Ramos (cell line): ENCODE data around the gene RNF26.

Experiments
- in situ Hi-C: fragments of 300-500 bp; cut with MboI; formaldehyde crosslinking; loops from one replicate; pipeline ENCODE4 v1.14.3; 2022; ENCODE audit warnings: low sequenced_read_pairs; ENCODE audit not compliant: unreplicated experiment

RNF26 gene

GRCh38 chr11:119334174-119334930 lies at the start of gene RNF26:
Gene RNF26 (plus strand): TSS chr11:119334527. CDS start chr11:119335123, 596 bp downstream.
- in situ Hi-C loops: no loop called here

DNA sequence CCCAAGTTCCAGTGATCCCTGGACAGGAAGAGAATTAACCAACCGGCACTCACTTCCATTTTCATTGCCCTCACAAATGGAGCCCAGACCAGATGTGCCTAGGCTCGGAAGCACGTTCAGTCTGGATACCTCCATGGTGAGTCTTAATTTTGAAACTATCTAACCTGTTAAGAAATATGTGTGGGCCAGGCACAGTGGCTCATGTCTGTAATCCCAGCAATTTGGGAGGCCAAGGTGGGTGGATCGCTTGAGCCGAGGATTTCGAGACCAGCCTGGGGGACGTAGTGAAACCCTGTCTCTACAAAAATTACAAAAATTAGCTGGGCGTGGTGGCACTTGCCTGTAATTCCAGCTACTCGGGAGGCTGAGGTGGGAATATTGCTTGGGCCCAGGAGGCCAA lies 48.9 kb upstream of the RNF26 start:
- in situ Hi-C loops: no loop called here

DNA sequence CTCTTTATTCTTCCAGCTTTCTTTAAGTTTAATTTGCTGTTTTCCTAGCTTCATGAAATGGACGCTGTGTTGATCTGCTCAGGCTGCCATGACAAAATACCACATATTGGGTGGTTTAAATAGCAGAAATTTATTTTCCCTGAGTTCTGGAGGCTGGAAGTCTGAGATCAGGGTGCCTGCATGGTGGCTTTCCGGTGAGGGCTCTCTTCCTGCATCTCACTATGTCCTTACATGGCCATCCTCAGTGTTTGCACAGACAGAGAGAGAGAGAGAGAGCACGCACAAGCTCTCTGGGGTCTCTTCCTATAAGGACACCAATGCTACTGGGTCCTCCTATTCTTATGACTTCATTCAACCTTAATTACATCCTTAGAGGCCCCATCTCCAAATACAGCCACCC lies 46.1 kb upstream of the RNF26 start:
- in situ Hi-C loops: no loop called here

DNA sequence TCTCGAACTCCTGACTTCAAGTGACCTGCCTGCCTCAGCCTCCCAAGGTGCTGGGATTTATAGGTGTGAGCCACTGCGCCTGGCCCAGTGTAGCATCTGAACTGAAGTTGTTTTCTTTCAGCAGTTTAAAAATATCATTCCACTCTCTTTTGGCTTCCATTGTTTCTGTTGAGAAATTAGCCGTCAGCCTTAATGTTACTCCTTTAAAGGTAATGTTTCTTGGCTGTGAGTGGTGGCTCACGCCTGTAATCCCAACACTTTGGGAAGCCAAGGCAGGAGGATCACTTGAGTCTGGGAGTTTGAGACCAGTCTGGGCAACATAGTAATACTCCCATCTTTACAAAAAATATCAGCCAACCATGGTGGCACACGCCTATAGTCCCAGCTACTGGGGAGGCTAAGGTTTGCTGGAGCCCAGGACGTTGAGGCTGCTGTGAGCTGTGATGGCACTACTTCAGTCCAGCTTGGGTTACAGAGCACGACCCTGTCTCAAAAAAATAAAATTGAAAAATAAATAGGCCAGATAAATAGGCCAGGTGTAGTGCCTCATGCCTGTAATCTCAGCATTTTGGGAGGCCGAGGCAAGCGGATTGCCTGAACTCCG lies 43.3 kb upstream of the RNF26 start:
- in situ Hi-C loops: no loop called here

- in situ Hi-C loops: no loop called here
Measured at GRCh38 chr11:119293461-119293860, 40.9 kb upstream of the RNF26 start.

DNA sequence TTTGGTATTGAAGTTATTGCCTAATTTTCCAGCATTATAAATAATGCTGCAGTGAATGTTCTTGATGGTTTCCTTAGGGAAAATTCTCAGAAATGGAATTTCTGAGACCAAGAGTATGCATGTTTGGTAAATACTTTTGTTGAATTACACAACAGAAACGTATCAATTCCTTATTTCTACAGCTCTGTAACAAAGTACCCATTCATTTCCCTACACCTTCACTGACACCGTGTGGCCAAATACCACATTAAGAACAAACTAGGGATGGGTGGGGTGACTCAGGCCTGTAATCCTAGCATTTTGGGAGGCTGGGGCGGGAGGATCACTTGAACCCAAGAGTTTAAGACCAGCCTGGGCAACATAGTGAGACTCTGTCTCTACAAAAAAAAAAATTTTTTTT lies 39.1 kb upstream of the RNF26 start:
- in situ Hi-C loops: no loop called here

DNA sequence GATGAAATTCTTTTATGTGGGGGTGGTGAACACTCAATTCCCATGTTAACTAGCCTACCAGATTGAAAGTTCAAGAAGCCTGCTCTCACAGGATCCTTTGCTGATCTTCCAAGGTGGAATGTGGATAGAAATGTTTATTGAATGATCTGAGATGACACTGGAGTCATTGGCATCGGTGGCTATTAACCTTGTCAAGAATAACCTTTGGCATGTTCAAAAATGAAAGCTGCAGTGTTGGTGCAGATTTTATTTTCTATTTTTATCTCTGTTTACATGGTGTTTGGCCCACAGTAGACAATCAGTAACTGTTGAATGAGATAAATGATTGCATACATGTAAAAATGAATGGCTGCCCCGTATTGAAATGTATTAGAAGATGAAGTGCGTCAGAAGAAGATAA lies 36.4 kb upstream of the RNF26 start:
- in situ Hi-C loops: no loop called here

GRCh38 chr11:119298726-119299125 lies 35.6 kb upstream of the RNF26 start:
- in situ Hi-C loops: no loop called here

DNA sequence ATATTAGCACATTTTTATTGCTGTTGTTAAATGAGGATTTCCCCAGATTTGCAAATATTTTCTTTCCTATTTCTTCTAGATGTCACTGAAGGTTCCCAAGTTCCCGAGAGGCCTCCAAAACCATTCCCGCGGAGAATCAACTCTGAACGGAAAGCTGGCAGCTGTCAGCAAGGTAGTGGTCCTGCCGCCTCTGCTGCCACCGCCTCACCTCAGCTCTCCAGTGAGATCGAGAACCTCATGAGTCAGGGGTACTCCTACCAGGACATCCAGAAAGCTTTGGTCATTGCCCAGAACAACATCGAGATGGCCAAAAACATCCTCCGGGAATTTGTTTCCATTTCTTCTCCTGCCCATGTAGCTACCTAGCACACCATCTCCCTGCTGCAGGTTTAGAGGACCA lies 34.9 kb upstream of the RNF26 start:
- in situ Hi-C loops: no loop called here

- in situ Hi-C loops: no loop called here
Measured at GRCh38 chr11:119300198-119300964, 33.9 kb upstream of the RNF26 start.

- in situ Hi-C loops: no loop called here
Measured at GRCh38 chr11:119303227-119303718, 31.1 kb upstream of the RNF26 start.

DNA sequence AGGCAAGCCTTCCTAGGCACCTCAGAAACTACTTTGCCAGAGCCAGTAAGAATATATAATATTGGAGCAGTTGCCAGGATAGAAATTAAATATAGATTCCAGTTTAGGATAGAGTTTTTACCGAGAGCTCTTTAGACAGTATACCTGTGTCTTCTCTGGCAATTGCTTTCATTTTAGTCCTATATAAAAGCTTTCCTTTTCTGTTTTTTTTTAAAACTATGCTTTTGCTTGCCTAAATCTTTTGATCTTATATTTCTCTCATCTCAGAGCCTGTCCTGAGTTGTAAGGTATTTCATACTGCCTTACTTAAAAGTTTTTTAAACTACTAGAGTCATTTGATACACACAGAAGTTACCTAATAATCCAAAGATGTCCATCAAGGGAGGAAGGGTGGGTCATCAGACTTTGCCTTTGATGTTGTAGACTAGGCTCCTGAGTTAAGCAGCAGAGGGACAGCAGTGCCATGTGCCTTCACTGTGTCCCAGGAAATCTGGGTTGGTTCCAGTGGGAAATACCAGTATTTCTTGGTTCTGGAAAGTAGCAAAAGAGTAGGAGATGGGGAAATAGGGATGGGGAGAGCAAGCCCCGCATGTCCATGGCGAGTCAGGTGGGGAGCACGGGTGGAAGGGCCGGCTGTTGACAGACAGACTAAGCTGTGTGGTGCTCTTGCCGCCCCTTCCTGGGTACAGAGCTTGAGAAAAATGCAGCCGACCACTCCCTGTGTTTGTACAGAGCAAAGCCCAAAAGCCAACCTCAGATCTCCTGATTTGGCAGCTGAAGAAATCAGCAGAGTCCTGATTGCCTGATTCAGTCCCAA lies 28.6 kb upstream of the RNF26 start:
- in situ Hi-C loops: no loop called here

GRCh38 chr11:119306373-119306890 lies 27.9 kb upstream of the RNF26 start:
- in situ Hi-C loops: no loop called here

GRCh38 chr11:119307219-119307618 lies 27.1 kb upstream of the RNF26 start:
- in situ Hi-C loops: no loop called here

GRCh38 chr11:119307974-119308373 lies 26.4 kb upstream of the RNF26 start:
- in situ Hi-C loops: no loop called here

DNA sequence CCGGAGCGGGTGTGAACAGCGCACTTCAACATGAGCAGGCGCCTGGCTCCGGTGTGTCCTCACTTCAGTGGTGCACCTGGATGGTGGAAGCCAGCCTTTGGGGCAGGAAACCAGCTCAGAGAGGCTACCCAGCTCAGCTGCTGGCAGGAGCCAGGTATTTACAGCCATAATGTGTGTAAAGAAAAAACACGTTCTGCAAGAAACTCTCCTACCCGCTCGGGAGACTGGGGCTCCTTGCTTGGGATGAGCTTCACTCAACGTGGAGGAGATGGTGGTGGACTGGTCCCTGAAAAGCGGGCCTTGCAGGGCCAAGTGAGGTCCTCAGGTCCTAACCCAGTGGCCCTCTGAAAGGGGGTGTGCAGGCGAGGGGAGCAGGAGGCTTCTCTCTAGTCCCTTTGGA lies 24.9 kb upstream of the RNF26 start:
- in situ Hi-C loops: no loop called here

DNA sequence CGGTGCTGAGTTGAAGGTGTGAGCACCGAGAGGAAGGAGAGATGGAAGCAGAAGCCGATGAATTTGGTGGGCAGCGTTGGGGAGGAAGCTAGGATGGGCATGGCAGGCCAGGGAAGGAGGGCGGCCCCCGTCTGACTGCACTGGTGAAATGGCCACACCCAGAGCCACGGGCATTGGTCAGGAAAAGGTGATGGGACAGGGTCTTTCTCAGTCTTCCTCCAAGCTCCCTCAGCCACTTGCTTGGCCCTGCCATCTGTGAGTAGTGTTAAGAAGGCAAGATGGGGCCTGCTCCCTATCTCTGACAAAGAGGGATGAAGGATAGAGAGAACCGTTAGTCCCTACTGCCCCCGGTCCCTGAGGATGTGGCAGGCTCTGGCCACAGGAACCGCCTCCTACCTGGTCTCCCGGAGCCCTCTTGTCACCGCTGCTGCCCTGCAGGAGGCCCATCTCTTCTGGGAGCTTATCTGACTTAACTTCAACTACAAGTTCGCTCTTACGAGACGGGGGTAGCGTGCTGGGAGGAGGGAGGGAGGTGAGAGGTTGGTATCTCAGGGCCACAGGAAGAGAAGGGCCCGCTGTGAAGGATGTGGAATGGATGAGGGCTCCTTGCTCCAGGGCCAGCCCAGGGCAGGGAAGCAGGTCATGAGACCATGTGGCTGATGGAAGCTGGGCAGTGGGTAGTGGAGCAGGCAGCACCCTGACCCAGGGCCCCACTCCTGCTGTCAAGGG lies 24.2 kb upstream of the RNF26 start:
- in situ Hi-C loops: no loop called here

- in situ Hi-C loops: no loop called here
Measured at GRCh38 chr11:119310682-119311052, 23.7 kb upstream of the RNF26 start.

GRCh38 chr11:119314726-119315125 lies 19.6 kb upstream of the RNF26 start:
- in situ Hi-C loops: no loop called here
